GM23338 (cell line): Measurements from ENCODE around the gene SHISA4.

ENCODE experiments used
- CREB1 ChIP-seq: fragments of 250-450 bp; sonication (Bioruptor Pico); IDR thresholded peaks from 2 replicates; pipeline ENCODE4 v1.5.0; 2020; ENCODE audit warnings: low read depth, mild to moderate bottlenecking, moderate library complexity
- EZH2 ChIP-seq: fragments of 200-600 bp; sonication (generic); IDR thresholded peaks from one replicate; pipeline ENCODE4 v1.8.0; 2017; ENCODE audit warnings: antibody characterized with exemption, mild to moderate bottlenecking, low read depth; ENCODE audit not compliant: unreplicated experiment
- EZH2phosphoT487 ChIP-seq: fragments of 200-600 bp; sonication (generic); IDR thresholded peaks from one replicate; pipeline ENCODE4 v1.8.1; 2018; ENCODE audit warnings: antibody characterized with exemption; ENCODE audit not compliant: unreplicated experiment
- JUNB ChIP-seq: IDR thresholded peaks from one replicate; pipeline ENCODE4 v1.6.1; 2016; ENCODE audit warnings: antibody characterized with exemption; ENCODE audit not compliant: unreplicated experiment
- NANOG ChIP-seq: IDR thresholded peaks from 2 replicates; pipeline ENCODE4 v1.6.1; 2016; ENCODE audit warnings: antibody characterized with exemption, borderline replicate concordance
- POLR2AphosphoS5 ChIP-seq: IDR thresholded peaks from 2 replicates; pipeline ENCODE4 v1.6.1; 2016; ENCODE audit warnings: antibody characterized with exemption, low read depth
- STAT1 ChIP-seq: IDR thresholded peaks from one replicate; pipeline ENCODE4 v1.6.1; 2016; ENCODE audit warnings: antibody characterized with exemption; ENCODE audit not compliant: unreplicated experiment
- ZNF114 ChIP-seq: fragments of 250-450 bp; sonication (Bioruptor Pico); IDR thresholded peaks from 2 replicates; pipeline ENCODE4 v1.5.0; 2020; ENCODE audit warnings: mild to moderate bottlenecking, moderate library complexity
- ZNF331 ChIP-seq: fragments of 250-450 bp; sonication (Bioruptor Pico); IDR thresholded peaks from 2 replicates; pipeline ENCODE4 v1.5.0; 2020; ENCODE audit warnings: low read depth, mild to moderate bottlenecking, moderate library complexity
- TF ChIP-seq, protein P1 (sequence below), 2 experiments: fragments of 200-600 bp in 1 of 2; sonication (generic) in 1 of 2; conservative IDR thresholded peaks; 2 replicates each; pipeline versions ENCODE4 v1.5.1 to v1.6.1; 2016 to 2017; ENCODE audit warnings: antibody characterized with exemption in 2 of 2, low read depth in 2 of 2, mild to moderate bottlenecking in 2 of 2, moderate library complexity in 1 of 2
- TF ChIP-seq, protein P2 (sequence below): IDR thresholded peaks from one replicate; pipeline ENCODE4 v1.6.1; 2018; ENCODE audit warnings: antibody characterized with exemption; ENCODE audit not compliant: unreplicated experiment
- TF ChIP-seq, protein P3 (sequence below): IDR thresholded peaks from 2 replicates; pipeline ENCODE4 v1.6.1; 2016; ENCODE audit warnings: antibody characterized with exemption

DNA sequence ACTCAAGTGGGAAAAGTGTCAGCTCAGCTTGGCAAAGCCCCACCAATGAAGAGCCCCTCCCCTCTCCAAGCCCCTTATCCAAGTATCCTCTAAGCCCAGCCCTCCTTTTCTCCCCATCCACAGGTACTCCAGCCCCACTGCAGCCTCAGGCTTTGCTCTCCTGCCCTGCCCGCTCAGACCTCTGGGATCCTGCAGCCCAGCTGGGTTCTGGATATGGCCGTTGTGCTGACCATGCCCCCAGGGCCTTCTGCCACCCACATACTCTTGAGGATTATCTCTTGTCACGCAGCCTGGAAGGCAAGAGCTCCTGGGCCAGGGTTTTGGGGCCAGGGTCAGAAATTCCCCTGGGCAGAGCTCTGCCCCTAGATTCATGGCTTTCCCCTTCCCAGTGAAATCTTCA lies 4.7 kb downstream of the SHISA4 start:
- TF ChIP-seq POLR2AphosphoS5 (no peak), JUNB (no peak), CREB1 (no peak), EZH2 (no peak), EZH2phosphoT487 (no peak), STAT1 (no peak), NANOG (no peak), ZNF331 (CRISPR knock-in tag) (no peak), ZNF114 (CRISPR knock-in tag) (no peak)
- TF ChIP-seq, protein P1, sequence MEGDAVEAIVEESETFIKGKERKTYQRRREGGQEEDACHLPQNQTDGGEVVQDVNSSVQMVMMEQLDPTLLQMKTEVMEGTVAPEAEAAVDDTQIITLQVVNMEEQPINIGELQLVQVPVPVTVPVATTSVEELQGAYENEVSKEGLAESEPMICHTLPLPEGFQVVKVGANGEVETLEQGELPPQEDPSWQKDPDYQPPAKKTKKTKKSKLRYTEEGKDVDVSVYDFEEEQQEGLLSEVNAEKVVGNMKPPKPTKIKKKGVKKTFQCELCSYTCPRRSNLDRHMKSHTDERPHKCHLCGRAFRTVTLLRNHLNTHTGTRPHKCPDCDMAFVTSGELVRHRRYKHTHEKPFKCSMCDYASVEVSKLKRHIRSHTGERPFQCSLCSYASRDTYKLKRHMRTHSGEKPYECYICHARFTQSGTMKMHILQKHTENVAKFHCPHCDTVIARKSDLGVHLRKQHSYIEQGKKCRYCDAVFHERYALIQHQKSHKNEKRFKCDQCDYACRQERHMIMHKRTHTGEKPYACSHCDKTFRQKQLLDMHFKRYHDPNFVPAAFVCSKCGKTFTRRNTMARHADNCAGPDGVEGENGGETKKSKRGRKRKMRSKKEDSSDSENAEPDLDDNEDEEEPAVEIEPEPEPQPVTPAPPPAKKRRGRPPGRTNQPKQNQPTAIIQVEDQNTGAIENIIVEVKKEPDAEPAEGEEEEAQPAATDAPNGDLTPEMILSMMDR (conservative IDR thresholded peaks at IDR 0.05; ENCODE audit: low read depth in 2 of 2), result no peak
- TF ChIP-seq, protein P2, sequence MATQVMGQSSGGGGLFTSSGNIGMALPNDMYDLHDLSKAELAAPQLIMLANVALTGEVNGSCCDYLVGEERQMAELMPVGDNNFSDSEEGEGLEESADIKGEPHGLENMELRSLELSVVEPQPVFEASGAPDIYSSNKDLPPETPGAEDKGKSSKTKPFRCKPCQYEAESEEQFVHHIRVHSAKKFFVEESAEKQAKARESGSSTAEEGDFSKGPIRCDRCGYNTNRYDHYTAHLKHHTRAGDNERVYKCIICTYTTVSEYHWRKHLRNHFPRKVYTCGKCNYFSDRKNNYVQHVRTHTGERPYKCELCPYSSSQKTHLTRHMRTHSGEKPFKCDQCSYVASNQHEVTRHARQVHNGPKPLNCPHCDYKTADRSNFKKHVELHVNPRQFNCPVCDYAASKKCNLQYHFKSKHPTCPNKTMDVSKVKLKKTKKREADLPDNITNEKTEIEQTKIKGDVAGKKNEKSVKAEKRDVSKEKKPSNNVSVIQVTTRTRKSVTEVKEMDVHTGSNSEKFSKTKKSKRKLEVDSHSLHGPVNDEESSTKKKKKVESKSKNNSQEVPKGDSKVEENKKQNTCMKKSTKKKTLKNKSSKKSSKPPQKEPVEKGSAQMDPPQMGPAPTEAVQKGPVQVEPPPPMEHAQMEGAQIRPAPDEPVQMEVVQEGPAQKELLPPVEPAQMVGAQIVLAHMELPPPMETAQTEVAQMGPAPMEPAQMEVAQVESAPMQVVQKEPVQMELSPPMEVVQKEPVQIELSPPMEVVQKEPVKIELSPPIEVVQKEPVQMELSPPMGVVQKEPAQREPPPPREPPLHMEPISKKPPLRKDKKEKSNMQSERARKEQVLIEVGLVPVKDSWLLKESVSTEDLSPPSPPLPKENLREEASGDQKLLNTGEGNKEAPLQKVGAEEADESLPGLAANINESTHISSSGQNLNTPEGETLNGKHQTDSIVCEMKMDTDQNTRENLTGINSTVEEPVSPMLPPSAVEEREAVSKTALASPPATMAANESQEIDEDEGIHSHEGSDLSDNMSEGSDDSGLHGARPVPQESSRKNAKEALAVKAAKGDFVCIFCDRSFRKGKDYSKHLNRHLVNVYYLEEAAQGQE, result no peak
- TF ChIP-seq, protein P3, sequence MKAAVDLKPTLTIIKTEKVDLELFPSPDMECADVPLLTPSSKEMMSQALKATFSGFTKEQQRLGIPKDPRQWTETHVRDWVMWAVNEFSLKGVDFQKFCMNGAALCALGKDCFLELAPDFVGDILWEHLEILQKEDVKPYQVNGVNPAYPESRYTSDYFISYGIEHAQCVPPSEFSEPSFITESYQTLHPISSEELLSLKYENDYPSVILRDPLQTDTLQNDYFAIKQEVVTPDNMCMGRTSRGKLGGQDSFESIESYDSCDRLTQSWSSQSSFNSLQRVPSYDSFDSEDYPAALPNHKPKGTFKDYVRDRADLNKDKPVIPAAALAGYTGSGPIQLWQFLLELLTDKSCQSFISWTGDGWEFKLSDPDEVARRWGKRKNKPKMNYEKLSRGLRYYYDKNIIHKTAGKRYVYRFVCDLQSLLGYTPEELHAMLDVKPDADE, result no peak
